Eye (tissue), 1 donor: ENCODE results near the gene STYX.
"Not testable (repeated sequence)": the region's sequence is repeated elsewhere in the genome, so short reads cannot be mapped to it uniquely, and the experiment has no call there.

Experiments used
- DNase-seq: peaks from one replicate; pipeline ENCODE4 v3.0.0-alpha.2; 2015

Gene STYX

GRCh38 chr14:52729035-52729434 lies 931 bp upstream of the STYX start:
- DNase-seq = not testable (repeated sequence)

GRCh38 chr14:52729585-52729924 lies 411 bp upstream of the STYX start:
- DNase-seq = no peak

DNA sequence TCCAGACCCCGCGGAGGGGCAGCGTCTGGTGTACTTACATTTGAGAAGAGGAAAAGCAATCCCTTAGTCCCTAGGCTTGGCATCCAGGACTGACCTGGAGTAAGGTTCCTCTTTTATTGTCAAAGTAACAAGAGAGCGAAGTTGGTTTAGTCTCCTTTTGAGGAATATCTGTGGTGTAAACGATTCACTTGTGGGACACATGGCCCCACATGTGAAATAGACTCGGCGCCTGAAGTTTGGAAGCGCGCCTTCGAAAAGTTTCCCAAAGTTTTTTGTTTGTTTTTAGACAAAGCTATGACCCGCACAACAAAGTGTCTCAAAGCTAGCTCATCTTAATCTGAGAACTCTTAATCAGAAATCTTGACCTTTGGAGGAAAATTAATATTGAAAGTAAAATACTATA lies 744 bp downstream of the STYX start:
- DNase-seq = peak; percentile 78

DNA sequence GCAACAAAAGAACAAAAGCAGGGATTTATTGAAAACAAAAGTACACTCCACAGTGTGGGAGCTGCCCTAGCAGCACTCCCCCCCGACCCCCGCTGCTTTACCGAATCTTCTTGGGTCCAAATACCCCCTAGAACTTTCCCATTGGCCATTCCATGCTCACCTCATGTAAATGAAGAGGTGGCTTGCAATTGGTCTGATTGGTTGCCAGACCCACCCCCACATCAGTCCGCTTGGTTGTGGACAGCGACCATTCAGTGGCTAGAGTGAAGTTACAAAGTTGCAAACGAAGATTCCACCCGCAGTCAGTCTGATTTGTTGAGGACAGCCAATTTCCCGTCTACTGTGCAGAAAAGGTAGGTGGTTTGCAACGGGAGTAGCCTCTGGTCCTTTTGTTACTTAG lies 3.9 kb downstream of the STYX start:
- no peak for DNase-seq

DNA sequence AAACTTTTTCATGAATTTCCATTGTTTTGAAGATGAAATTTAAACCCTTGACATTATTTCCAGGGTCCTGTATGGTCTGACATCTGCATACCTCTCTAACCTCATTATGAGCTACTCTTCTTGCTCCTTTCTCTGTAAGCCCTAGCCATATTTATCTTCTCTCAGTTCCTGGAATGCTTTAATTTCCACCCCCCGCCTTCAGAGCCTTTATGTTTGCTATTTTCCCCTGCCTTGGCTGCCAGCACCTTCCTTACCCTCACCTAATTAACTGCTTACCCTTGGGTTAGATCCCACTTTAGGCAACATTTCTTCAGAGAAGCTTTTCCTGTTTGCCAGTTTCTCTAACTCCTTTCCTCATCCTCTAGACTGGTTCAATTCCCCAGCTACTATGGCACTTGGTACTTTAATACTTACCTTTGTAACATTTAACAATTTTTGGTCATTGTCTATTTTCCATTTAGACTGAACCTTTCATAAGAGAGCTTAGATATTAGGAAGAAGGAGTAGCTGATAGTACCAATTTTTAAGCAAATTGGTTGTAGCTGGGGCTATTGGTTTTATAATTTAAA lies 6.0 kb downstream of the STYX start:
- DNase-seq = no peak

DNA sequence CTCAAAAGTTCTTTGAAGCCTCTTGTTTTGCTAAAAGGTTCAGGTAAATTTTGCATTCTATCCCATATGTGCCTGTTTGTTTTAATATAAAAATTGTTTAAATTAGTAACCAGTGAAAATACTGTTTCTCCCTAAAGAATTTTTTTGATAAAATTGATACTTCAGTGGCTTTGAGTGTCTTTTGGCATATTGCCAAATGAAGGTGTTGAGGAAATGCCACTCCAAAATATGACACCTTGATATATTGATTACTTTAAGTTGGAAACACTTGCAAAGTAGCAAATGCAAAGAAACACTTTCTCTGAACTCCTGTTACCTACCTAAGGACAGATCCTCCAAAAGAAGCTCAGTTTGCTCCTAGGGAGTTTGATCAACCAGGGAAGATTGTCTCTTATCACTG lies 8.4 kb downstream of the STYX start:
- DNase-seq = no peak

GRCh38 chr14:52740751-52741150 lies 10.8 kb downstream of the STYX start:
- no peak for DNase-seq

- DNase-seq = no peak
These were observed 11.9 kb downstream of the STYX start for GRCh38 chr14:52741865-52742264.

DNA sequence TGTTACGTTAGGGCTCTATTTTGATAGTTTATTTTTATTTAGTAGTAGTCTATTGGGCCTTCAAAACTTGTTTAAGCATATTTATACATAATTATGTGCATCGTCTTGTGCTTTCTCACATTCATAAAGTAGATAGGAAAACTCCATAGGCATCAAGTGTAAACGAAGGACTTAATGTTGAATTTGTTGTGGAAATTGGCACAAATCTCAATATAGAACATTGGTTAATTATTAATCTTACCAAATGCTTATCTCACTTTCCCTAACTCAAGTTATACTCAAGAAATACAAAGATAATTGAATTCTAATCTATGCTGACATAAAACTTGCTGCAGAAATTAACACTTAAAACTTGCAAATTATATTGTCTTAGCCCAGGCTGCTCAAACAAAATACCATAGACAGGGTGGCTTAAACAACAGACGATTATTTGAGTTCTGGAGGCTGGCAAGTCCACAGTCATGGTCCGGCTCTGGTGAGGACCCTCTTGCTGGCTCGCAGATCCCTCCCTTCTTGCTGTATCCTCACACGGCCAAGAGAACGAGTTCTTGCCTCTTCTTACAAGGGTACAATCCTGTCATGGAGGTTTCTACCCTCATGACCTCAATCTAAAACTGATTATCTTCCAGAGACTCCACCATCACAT lies 18.8 kb downstream of the STYX start:
- no peak for DNase-seq

DNA sequence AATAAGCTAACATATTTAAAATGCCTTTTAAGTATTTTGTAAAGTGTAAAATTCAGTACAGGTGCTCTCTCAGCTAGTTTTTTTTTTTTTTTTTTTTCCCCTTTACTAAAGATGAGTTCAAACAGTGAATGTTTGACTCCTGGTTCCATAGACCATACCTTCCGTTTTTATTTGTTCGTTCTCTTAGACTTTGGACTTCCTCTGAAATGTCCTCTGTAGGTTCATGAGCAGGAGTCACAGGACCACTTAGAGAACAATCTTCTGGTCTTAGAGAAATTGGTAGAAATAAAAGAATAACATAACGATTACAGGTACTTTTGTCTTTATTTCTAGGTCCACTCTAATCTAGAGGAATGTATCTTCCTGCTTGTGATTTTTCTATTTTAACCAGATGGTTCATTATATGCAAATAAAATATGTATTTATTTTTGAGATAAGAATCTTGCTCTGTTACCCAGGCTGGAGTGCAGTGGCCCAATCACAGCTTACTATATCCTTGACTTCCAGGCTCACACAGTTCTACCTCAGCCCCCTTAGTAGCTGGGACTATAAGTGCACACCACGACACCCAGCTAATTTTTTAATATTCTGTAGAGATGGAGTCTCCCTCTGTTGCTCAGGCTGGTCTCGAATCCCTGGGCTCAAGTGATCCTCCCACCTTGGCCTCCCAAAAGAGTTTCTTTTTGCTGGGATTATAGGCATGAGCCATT lies 25.8 kb downstream of the STYX start:
- DNase-seq = no peak

DNA sequence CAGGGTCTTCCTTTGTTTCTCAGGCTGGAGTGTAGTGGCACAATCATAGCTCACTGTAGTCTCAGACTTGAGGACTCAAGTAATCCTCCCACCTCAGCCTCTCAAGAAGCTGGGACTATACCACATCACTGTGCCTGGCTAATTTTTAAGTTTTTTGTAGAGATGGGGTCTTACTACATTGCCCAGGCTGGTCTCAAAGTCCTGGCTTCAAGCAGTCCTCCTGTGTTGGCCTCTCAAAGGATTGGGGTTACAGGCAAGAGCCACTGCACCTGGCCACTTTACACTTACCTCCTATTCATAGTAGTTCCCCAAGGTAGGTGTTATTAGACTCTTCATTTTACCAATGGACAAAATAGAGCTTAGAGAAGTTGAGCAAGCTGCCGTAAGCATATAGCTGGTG lies 29.2 kb downstream of the STYX start:
- DNase-seq = no peak

DNA sequence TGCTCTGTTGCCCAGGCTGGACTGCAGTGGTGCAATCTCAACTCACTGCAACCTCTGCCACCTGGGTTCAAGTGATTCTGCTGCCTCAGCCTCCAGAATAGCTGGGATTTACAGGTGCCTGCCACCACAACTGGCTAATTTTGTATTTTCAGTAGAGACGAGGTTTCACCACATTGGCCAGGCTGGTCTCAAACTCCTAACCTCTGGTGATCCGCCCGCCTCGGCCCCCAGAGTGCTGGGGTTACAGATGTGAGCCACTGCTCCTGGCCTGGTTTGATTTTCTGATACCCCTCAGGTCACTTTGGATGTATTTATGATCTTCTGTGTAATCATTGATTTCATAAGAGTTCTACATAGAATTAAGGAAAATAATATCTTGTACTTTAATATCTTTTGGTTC lies 33.0 kb downstream of the STYX start:
- DNase-seq = not testable (repeated sequence)

DNA sequence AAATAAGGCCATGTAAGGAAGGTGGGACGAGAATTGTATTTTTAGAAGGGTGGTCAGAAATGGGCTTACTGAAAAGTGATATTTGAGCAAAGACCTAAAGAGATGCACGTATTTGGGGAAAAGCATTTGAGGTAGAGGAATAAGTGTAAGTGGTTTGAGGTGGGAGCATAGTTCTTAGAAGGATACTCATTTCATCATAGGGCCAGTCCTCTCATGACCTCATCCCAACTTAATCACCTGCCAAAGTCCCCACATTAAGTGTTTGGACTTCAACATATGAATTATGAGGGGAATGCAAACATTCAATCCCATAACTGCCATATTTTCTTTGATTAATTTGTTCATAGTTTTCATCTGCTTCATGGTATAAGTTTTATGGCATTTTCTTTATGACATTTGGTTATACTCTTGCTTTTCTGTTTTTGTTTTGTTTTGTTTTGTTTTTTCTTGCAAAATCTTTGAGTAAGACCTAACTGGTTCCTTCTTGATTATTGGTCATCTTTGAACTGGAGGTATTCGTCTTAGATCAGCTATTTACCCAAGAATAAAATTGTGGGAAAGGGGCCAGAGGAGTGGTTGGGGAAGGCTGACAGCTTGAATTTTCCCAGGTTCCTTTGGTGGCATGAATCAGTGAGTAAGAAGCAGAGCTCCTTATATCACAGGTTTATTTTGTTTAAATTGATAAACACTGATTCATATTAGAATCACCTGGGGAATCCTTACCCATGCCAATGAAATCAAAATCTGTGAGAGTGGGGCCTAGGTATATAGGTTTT lies 37.3 kb downstream of the STYX start:
- no peak for DNase-seq

DNA sequence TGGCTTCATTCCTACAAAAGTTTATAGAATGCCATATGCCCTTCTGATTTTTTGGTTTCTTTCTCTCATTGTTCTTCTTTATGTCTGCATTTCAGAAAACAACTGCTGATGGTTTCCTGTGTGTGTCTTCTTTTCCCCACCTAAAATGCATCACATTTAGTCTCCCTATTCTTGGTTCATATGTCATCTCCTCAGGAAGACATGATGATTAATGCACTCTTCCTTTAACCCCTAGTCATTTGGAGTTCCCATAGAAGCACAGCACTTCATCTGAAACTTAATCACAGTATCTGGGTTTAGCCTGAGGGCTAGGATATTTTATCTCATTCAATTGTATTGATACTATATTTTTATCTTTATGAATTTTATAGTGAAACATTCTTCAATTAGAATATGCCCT lies 39.9 kb downstream of the STYX start:
- no peak for DNase-seq

DNA sequence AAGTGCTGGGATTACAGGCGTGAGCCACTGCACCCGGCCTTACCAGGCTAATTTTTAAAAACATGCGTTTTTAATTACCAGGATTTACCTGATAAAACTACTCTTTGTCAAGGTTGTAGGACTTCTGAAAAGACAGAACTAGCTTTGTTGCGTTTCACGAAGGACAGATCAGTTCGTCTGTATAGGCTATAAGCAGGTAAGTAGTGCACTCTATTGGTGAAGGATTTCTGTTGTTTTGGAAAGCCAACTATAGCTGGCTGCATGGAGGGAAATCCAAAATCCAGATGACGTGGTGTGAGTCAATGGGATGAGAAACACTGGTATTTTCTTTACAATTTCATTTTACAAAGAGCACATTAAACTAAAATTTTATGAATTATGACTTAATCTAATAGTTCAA lies 46.9 kb downstream of the STYX start:
- DNase-seq = no peak

DNA sequence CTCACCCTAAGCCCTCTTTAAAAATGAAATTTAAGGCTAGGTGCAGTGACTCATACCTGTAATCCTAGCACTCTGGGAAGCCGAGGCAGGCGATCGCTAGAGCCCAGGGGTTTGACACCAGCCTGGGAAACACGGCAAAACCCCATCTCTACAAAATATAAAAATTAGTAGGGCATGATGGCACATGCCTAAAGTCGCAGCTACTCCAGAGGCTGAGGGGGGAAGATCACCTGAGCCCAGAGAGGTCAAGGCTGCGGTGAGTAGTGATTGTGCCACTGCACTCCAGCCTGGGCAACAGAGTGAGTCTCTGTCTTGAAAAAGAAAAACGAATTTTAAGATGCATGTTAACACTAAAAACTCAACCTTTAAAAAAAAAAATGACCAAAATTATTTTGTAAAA lies 48.7 kb downstream of the STYX start:
- no peak for DNase-seq

DNA sequence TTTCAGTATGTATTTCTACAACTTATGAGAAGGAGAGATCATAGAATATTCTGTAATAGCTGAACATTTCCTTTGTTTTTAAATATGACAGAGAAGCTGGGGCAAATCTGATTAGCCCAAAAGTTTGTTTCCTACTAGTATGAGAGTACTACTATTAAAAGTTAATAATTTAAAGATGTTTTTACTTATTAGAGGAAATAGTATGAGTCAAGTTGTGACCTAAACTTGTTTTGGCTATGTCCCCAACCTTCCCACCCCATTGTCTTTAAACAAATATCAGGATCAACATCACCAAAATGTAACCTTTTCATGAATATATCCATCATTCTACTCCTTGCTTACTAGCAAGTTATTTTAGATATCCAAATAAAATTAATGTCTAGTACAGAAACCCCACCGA lies 50.9 kb downstream of the STYX start:
- DNase-seq = no peak

DNA sequence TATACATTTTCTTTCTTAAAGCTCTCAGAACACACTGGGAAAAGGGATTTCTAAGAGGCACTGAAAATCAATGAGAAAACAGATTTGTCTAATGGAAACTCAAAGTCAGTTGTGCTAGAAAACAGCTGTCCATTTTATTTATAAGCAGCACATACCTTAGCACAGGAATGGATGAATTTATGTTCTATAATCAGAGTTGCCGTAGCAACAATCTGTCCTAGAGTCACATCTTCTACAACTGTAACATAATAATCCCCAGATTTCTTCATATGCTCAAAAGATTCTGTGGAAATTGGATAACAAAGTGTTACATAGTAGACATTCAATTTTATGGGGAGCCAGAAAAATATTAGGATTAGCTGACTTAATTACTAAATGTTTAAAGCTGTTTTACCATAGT lies 51.7 kb downstream of the STYX start:
- DNase-seq = no peak

DNA sequence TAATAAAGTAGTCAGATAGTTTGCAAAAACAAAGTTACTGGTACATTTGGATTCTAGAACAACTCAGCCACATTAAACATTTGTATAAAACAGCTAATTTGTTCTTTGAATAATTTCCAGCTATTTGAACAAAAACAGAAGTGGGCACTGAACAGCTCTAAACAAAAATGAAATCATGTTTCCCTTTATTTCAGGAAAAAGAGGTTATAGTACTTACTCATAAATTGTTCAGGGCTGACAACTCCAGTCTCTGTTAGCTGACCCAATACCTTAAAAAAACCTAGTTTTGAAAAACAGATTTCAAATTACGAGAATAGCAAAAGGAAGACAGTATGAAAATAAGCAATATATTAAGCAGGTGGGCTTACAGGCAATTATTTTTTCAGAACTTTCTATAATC lies 53.2 kb downstream of the STYX start:
- no peak for DNase-seq

DNA sequence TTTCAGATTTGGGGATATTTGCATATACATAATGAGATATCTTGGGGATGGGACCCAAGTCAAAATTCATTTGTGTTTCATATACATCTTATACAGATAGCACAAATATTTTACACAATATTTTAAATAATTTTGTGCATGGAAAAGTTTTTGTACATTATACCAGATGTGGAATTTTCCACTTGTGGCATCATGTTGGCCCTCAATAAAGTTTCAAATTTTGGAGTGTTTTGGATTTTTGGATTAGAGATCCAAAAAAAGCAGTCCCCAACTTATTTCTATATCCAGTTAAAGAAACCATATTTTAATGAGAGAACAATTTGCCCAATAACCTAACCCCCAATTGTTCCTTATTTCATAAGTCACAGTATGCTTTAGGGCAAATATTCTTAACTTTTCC lies 56.9 kb downstream of the STYX start:
- no peak for DNase-seq

GRCh38 chr14:52789118-52789517 lies 59.2 kb downstream of the STYX start:
- no peak for DNase-seq

DNA sequence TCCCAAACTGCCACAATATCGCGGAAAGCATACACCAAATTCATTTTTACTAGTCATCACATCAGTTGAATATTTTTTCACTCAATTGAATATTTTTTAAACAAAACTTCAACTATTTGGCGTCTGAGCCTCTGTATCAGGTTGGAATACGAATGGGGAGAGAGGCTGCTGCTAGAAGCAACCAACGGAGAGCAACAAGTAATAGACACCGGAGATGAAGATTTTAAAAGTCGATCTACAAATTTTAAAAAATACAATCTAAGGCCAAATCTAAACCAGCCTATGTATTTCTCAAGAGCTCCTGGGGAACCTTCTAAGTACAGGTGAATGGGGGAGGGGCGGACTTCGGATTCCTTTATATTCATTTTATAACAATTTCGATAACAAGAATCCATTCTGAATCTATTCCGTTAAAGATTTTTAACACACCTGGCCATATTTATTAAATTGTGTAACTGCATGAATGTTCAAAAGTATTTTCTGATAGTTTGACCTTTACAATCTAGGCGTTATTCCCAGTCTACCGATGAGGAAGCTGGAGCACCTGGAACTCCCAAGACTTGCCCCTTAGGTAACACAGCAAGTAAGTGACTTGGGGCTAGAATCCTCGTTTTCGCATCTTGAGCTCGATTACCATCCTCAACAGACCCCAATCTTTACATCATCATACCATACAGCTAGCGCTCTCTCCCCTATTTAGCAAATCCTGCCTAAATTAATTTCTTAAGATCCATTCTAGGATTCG lies 60.2 kb downstream of the STYX start:
- DNase-seq = no peak

GRCh38 chr14:52790756-52791222 lies 60.8 kb downstream of the STYX start:
- DNase-seq = no peak
